Thyroid gland (tissue), 4 donors: ENCODE measurements around the gene RASGRP3. TPM values are rescaled to one million over a fixed set of nuclear protein-coding genes. Genes with fewer than 3 reads are reported as not detected.

Experiments
- DNase-seq, 2 donors: peaks; one replicate each; pipeline ENCODE4 v3.0.0-alpha.2; 2019
- H3K27ac ChIP-seq, 3 donors: fragments of 200-600 bp; sonication (generic); 1 replicate in 2 of 3; 2 replicates in 1 of 3; pipeline ENCODE4 v1.5.1; 2016 to 2019; ENCODE audit warnings: mild to moderate bottlenecking in 1 of 3, moderate library complexity in 1 of 3
- H3K27me3 ChIP-seq: fragments of 200-600 bp; sonication (generic); one replicate; pipeline ENCODE4 v1.5.1; 2019
- H3K36me3 ChIP-seq, 2 donors: fragments of 200-600 bp; sonication (generic); one replicate each; pipeline ENCODE4 v1.5.1; 2016 to 2019
- H3K4me1 ChIP-seq, 2 donors: fragments of 200-600 bp; sonication (generic); one replicate each; pipeline ENCODE4 v1.5.1; 2017 to 2019
- H3K4me3 ChIP-seq, 3 donors: fragments of 200-600 bp; sonication (generic); replicated peaks in 1 of 3; 1 replicate in 2 of 3; 2 replicates in 1 of 3; pipeline ENCODE4 v1.5.1; 2016; ENCODE audit warnings: mild to moderate bottlenecking in 1 of 3
- H3K9me3 ChIP-seq: fragments of 200-600 bp; sonication (generic); one replicate; pipeline ENCODE4 v1.5.1; 2017
- CTCF ChIP-seq, 6 experiments: fragments of 200-600 bp in 3 of 6; fragments of 450-650 bp in 3 of 6; sonication (generic) in 3 of 6; IDR thresholded peaks; one replicate each; pipeline ENCODE4 v1.5.1; 2016 to 2019; ENCODE audit warnings: antibody characterized with exemption in 6 of 6, mild to moderate bottlenecking in 2 of 6, inconsistent platforms in 1 of 6, moderate library complexity in 1 of 6
- POLR2A ChIP-seq, 2 donors: fragments of 450-650 bp; IDR thresholded peaks; one replicate each; pipeline ENCODE4 v1.6.1; 2017; ENCODE audit warnings: antibody characterized with exemption in 2 of 2, mild to moderate bottlenecking in 2 of 2, moderate library complexity in 1 of 2
- WGBS, 2 donors: methylation state at CpG; one replicate each; pipeline ENCODE4 v1.1.5; 2017; 5-methylcytosine and 5-hydroxymethylcytosine counted together
- intact Hi-C: fragments of 100-400 bp; cut with DNase I; formaldehyde crosslinking; loops from one replicate; pipeline ENCODE4 v1.15.1; 2023
- total RNA-seq, 4 donors: library from RNA; depleted of rRNA; stranded (reverse); fragments of >200 nt; gene quantifications; one replicate each; pipeline ENCODE4 v1.2.3, GENCODE V29; 2016

Gene RASGRP3
- total RNA-seq, 4 donors from 2014 or later: 30.9 to 46.9 (median 34.8) TPM

- 31 to 61% methylated on average over 1 of the region's 1 CpG for WGBS, 2 donors
- Histone ChIP-seq H3K9me3 (no peaks in the 10 kb centered on the region), H3K27me3 (no peaks in the 10 kb centered on the region), H3K4me3 (no peak overlapping the region), H3K4me1 (no peaks in the 10 kb centered on the region), H3K36me3 (no peaks in the 10 kb centered on the region), H3K27ac (no peak overlapping the region)
- TF ChIP-seq POLR2A (IDR thresholded peaks at IDR 0.05) (no peak), CTCF (IDR thresholded peaks at IDR 0.05) (no peak)
- intact Hi-C loops: no loop called here
- DNase-seq: no peak
Observed at GRCh38 chr2:33511141-33511540, 34.7 kb downstream of the RASGRP3 start.

- TF ChIP-seq POLR2A (IDR thresholded peaks at IDR 0.05) (no peak), CTCF (IDR thresholded peaks at IDR 0.05) (no peak)
- Histone ChIP-seq H3K4me3 (no peak overlapping the region), H3K27ac (no peak overlapping the region), H3K27me3 (no peaks in the 10 kb centered on the region), H3K4me1 (no peaks in the 10 kb centered on the region), H3K9me3 (no peaks in the 10 kb centered on the region), H3K36me3 (no peaks in the 10 kb centered on the region)
- no peak for DNase-seq
- intact Hi-C loops: no loop called here
- 76 to 96% methylated on average over 5 of the region's 5 CpGs for WGBS, 2 donors
Observed at GRCh38 chr2:33512112-33512511, 35.7 kb downstream of the RASGRP3 start.

GRCh38 chr2:33513480-33513879 is 37.0 kb downstream of the RASGRP3 start:
- no peaks in the 10 kb centered on the region for H3K9me3 ChIP-seq
- WGBS, 2 donors: 89 to 92% methylated on average over 3 of the region's 3 CpGs
- no peak for DNase-seq

GRCh38 chr2:33516456-33516995 is 40.1 kb downstream of the RASGRP3 start:
- WGBS, 2 donors: 77 to 81% methylated on average over 2 of the region's 2 CpGs
- TF ChIP-seq CTCF (IDR thresholded peaks at IDR 0.05) (no peak), POLR2A (IDR thresholded peaks at IDR 0.05) (no peak)
- no peak for DNase-seq
- intact Hi-C loops: no loop called here
- no peak overlapping the region for H3K27ac ChIP-seq
- no peaks in the 10 kb centered on the region for H3K27me3 ChIP-seq
- H3K36me3 ChIP-seq: no peaks in the 10 kb centered on the region
- H3K9me3 ChIP-seq: no peaks in the 10 kb centered on the region
- H3K4me3 ChIP-seq: no peak overlapping the region
- peaks cover 1 to 2% of the 10 kb centered on the region in 2 donors for H3K4me1 ChIP-seq

More at GRCh38 chr2:33513480-33513879, 37.0 kb downstream of the RASGRP3 start:
- H3K4me3 ChIP-seq: no peak overlapping the region
- no peaks in the 10 kb centered on the region for H3K27me3 ChIP-seq
- no peak overlapping the region for H3K27ac ChIP-seq
- TF ChIP-seq CTCF (IDR thresholded peaks at IDR 0.05) (no peak), POLR2A (IDR thresholded peaks at IDR 0.05) (no peak)
- no peaks in the 10 kb centered on the region for H3K4me1 ChIP-seq
- H3K36me3 ChIP-seq: no peaks in the 10 kb centered on the region
- intact Hi-C loops: no loop called here

- intact Hi-C loops: no loop called here
- TF ChIP-seq CTCF (IDR thresholded peaks at IDR 0.05): no peak
- TF ChIP-seq POLR2A (IDR thresholded peaks at IDR 0.05): no peak
- 95 to 98% methylated on average over 2 of the region's 2 CpGs for WGBS, 2 donors
- Histone ChIP-seq H3K36me3 (no peaks in the 10 kb centered on the region), H3K27me3 (no peaks in the 10 kb centered on the region), H3K4me1 (peaks cover 7 to 10% of the 10 kb centered on the region in 2 donors), H3K4me3 (no peak overlapping the region), H3K9me3 (no peaks in the 10 kb centered on the region), H3K27ac (no peak overlapping the region)
- DNase-seq: no peak
Observed at GRCh38 chr2:33518200-33518599, 41.8 kb downstream of the RASGRP3 start.
